Activated naive CD4-positive, alpha-beta T cell treated with anti-CD3 and anti-CD28 coated beads for 36 hours (primary cell): Measurements from ENCODE around the gene JDP2. TPM values are rescaled to one million over a fixed set of nuclear protein-coding genes. Genes with fewer than 3 reads are reported as not detected.

Experiments
- CTCF ChIA-PET: fragments of 350-600 bp; sonication (Branson Sonifier 250); formaldehyde crosslinking; loops from one replicate; lab custom pipeline; 2021; ENCODE audit warnings: antibody characterized with exemption; lab: Charles Lee
- DNase-seq: peaks from one replicate; pipeline ENCODE4 v3.0.0-alpha.2; 2020
- H3K27ac Mint-ChIP-seq: one replicate; pipeline ENCODE4 v1.8.0; 2021; ENCODE audit warnings: mild to moderate bottlenecking, mixed read lengths
- H3K27me3 Mint-ChIP-seq: one replicate; pipeline ENCODE4 v1.8.0; 2021; ENCODE audit warnings: low read depth, mixed read lengths
- H3K36me3 Mint-ChIP-seq: one replicate; pipeline ENCODE4 v1.8.0; 2021; ENCODE audit warnings: low read depth, mixed read lengths
- H3K4me1 Mint-ChIP-seq: one replicate; pipeline ENCODE4 v1.8.0; 2021; ENCODE audit warnings: low read depth, mixed read lengths
- H3K4me3 Mint-ChIP-seq: one replicate; pipeline ENCODE4 v1.8.0; 2021; ENCODE audit warnings: mild to moderate bottlenecking, moderate library complexity, mixed read lengths
- H3K9me3 Mint-ChIP-seq: one replicate; pipeline ENCODE4 v1.8.0; 2021; ENCODE audit warnings: mixed read lengths
- intact Hi-C: fragments of 100-400 bp; cut with micrococcal nuclease; formaldehyde crosslinking; loops from one replicate; pipeline ENCODE4 v1.15.1; 2023
- total RNA-seq, 2 experiments: library from RNA; stranded (reverse); gene quantifications; one replicate each; pipeline ENCODE4 v1.2.3, GENCODE V29; 2021

The JDP2 gene
- total RNA-seq, 2 experiments from 2014 or later: 2.8 to 3.2 TPM

GRCh38 chr14:75497191-75497590, 69.4 kb downstream of the JDP2 start:
- CTCF ChIA-PET: interaction anchor here (0.6 to 4.4 kb wide), 9 partner anchors 10 to 192 kb away, joined by 3 to 23 read pairs (median 4); no protein-coding TSS in a partner anchor
- peaks cover 30% of the 10 kb centered on the region for H3K4me1 Mint-ChIP-seq
- intact Hi-C loops: no loop called here
- H3K4me3 Mint-ChIP-seq: no peak overlapping the region
- no peaks in the 10 kb centered on the region for H3K9me3 Mint-ChIP-seq
- no peaks in the 10 kb centered on the region for H3K36me3 Mint-ChIP-seq
- DNase-seq: no peak
- no peak overlapping the region for H3K27ac Mint-ChIP-seq
- H3K27me3 Mint-ChIP-seq: no peaks in the 10 kb centered on the region

GRCh38 chr14:75497701-75498100, 69.9 kb downstream of the JDP2 start:
- intact Hi-C loops: no loop called here
- Mint-ChIP-seq H3K27ac (no peak overlapping the region), H3K4me1 (peaks cover 26% of the 10 kb centered on the region), H3K27me3 (no peaks in the 10 kb centered on the region), H3K9me3 (no peaks in the 10 kb centered on the region), H3K4me3 (no peak overlapping the region), H3K36me3 (no peaks in the 10 kb centered on the region)
- no peak for DNase-seq
- CTCF ChIA-PET: interaction anchor here (0.6 to 4.4 kb wide), 5 partner anchors 9 to 190 kb away, joined by 3 to 23 read pairs (median 5); no protein-coding TSS in a partner anchor

GRCh38 chr14:75499084-75499875, 71.5 kb downstream of the JDP2 start:
- Mint-ChIP-seq H3K36me3 (no peaks in the 10 kb centered on the region), H3K4me3 (no peak overlapping the region), H3K9me3 (no peaks in the 10 kb centered on the region), H3K27me3 (no peaks in the 10 kb centered on the region), H3K4me1 (peaks cover 14% of the 10 kb centered on the region), H3K27ac (no peak overlapping the region)
- intact Hi-C loops: no loop called here
- CTCF ChIA-PET: interaction anchor here (1.3 to 2.0 kb wide), 2 partner anchors 15 to 155 kb away, joined by 4 to 5 read pairs; no protein-coding TSS in a partner anchor
- DNase-seq: no peak

- no peaks in the 10 kb centered on the region for H3K36me3 Mint-ChIP-seq
- H3K27ac Mint-ChIP-seq: no peak overlapping the region
- CTCF ChIA-PET: interaction anchor here (1.4 to 2.0 kb wide), 2 partner anchors 12 to 14 kb away, joined by 3 to 4 read pairs; no protein-coding TSS in a partner anchor
- peaks cover 2% of the 10 kb centered on the region for H3K4me1 Mint-ChIP-seq
- peaks cover 3% of the 10 kb centered on the region for H3K9me3 Mint-ChIP-seq
- no peak overlapping the region for H3K4me3 Mint-ChIP-seq
- intact Hi-C loops: no loop called here
- no peak for DNase-seq
- H3K27me3 Mint-ChIP-seq: no peaks in the 10 kb centered on the region
Measured at GRCh38 chr14:75501080-75501479, 73.3 kb downstream of the JDP2 start.

GRCh38 chr14:75504411-75504810, 76.6 kb downstream of the JDP2 start:
- Mint-ChIP-seq H3K4me1 (peaks cover 10% of the 10 kb centered on the region), H3K27me3 (no peaks in the 10 kb centered on the region), H3K9me3 (peaks cover 7% of the 10 kb centered on the region), H3K27ac (no peak overlapping the region), H3K4me3 (no peak overlapping the region), H3K36me3 (no peaks in the 10 kb centered on the region)
- DNase-seq: no peak
- intact Hi-C loops: no loop called here
- CTCF ChIA-PET: no interaction called here

- peaks cover 31% of the 10 kb centered on the region for H3K4me1 Mint-ChIP-seq
- H3K27me3 Mint-ChIP-seq: no peaks in the 10 kb centered on the region
- H3K27ac Mint-ChIP-seq: no peak overlapping the region
- H3K9me3 Mint-ChIP-seq: peaks cover 23% of the 10 kb centered on the region
- H3K36me3 Mint-ChIP-seq: peaks cover 7% of the 10 kb centered on the region
- no peak for DNase-seq
- H3K4me3 Mint-ChIP-seq: no peak overlapping the region
- CTCF ChIA-PET: interaction anchor here (1.0 kb wide), 1 partner anchor 10 kb away, joined by 4 read pairs; no protein-coding TSS in a partner anchor
- intact Hi-C loops: no loop called here
Measured at GRCh38 chr14:75506930-75507329, 79.1 kb downstream of the JDP2 start.

- intact Hi-C loops: loop anchor here (1.0 to 2.0 kb wide), 3 partner anchors 12 to 150 kb away; partner anchors contain the start of genes BATF, ERG28 and TTLL5
- DNase-seq: no peak
- CTCF ChIA-PET: no interaction called here
- Mint-ChIP-seq H3K4me1 (peaks cover 53% of the 10 kb centered on the region), H3K4me3 (no peak overlapping the region), H3K27me3 (no peaks in the 10 kb centered on the region), H3K9me3 (peaks cover 28% of the 10 kb centered on the region), H3K36me3 (peaks cover 11% of the 10 kb centered on the region), H3K27ac (peak overlapping the region; percentile 83)
Measured at GRCh38 chr14:75510547-75510946, 82.7 kb downstream of the JDP2 start.

- CTCF ChIA-PET: interaction anchor here (1.0 to 1.7 kb wide), 3 partner anchors 22 to 143 kb away, joined by 3 to 12 read pairs (median 4); no protein-coding TSS in a partner anchor
- H3K27ac Mint-ChIP-seq: peak overlapping the region; percentile 83
- no peak for DNase-seq
- H3K27me3 Mint-ChIP-seq: no peaks in the 10 kb centered on the region
- peaks cover 60% of the 10 kb centered on the region for H3K4me1 Mint-ChIP-seq
- intact Hi-C loops: loop anchor here (2.0 kb wide), 1 partner anchor 150 kb away; the partner anchor contains the start of genes ERG28 and TTLL5
- no peak overlapping the region for H3K4me3 Mint-ChIP-seq
- peaks cover 25% of the 10 kb centered on the region for H3K9me3 Mint-ChIP-seq
- peaks cover 11% of the 10 kb centered on the region for H3K36me3 Mint-ChIP-seq
Measured at GRCh38 chr14:75511201-75511600, 83.4 kb downstream of the JDP2 start.

- Mint-ChIP-seq H3K4me3 (no peak overlapping the region), H3K9me3 (peaks cover 21% of the 10 kb centered on the region), H3K27ac (peak overlapping the region; percentile 36), H3K4me1 (peaks cover 61% of the 10 kb centered on the region), H3K27me3 (no peaks in the 10 kb centered on the region), H3K36me3 (peaks cover 11% of the 10 kb centered on the region)
- intact Hi-C loops: no loop called here
- CTCF ChIA-PET: interaction anchor here (0.6 to 3.9 kb wide), 9 partner anchors 13 to 470 kb away, joined by 3 to 23 read pairs (median 3); no protein-coding TSS in a partner anchor
- no peak for DNase-seq
Measured at GRCh38 chr14:75513911-75514672, 86.3 kb downstream of the JDP2 start.

- Mint-ChIP-seq H3K36me3 (peaks cover 11% of the 10 kb centered on the region), H3K27me3 (no peaks in the 10 kb centered on the region), H3K4me3 (peak overlapping the region; percentile 70), H3K27ac (peak overlapping the region; percentile 89), H3K4me1 (peaks cover 58% of the 10 kb centered on the region), H3K9me3 (peaks cover 19% of the 10 kb centered on the region)
- CTCF ChIA-PET: interaction anchor here (1.3 to 3.9 kb wide), 6 partner anchors 12 to 200 kb away, joined by 3 to 23 read pairs (median 6); no protein-coding TSS in a partner anchor
- intact Hi-C loops: loop anchor here (1.0 kb wide), 1 partner anchor 22 kb away; no protein-coding TSS in a partner anchor
- DNase-seq: peak; percentile 73
Measured at GRCh38 chr14:75514673-75515628, 87.1 kb downstream of the JDP2 start.

GRCh38 chr14:75515629-75515996, 87.8 kb downstream of the JDP2 start:
- peaks cover 60% of the 10 kb centered on the region for H3K4me1 Mint-ChIP-seq
- CTCF ChIA-PET: interaction anchor here (1.5 to 3.9 kb wide), 4 partner anchors 11 to 200 kb away, joined by 3 to 23 read pairs (median 14); no protein-coding TSS in a partner anchor
- intact Hi-C loops: loop anchor here (1.0 kb wide), 1 partner anchor 22 kb away; no protein-coding TSS in a partner anchor

More at GRCh38 chr14:75515629-75515996, 87.8 kb downstream of the JDP2 start:
- peaks cover 15% of the 10 kb centered on the region for H3K9me3 Mint-ChIP-seq
- peaks cover 11% of the 10 kb centered on the region for H3K36me3 Mint-ChIP-seq
- no peak for DNase-seq
- H3K4me3 Mint-ChIP-seq: peak overlapping the region; percentile 36
- peak overlapping the region; percentile 66 for H3K27ac Mint-ChIP-seq
- no peaks in the 10 kb centered on the region for H3K27me3 Mint-ChIP-seq
